Lower leg skin (tissue), 3 donors: ENCODE measurements around the gene CCDC197.

Source experiments
- CTCF ChIP-seq, 3 donors: fragments of 450-650 bp; IDR thresholded peaks; one replicate each; pipeline ENCODE4 v1.5.1; 2016; ENCODE audit warnings: antibody characterized with exemption in 3 of 3, mild to moderate bottlenecking in 3 of 3, moderate library complexity in 2 of 3
- POLR2A ChIP-seq, 2 donors: fragments of 450-650 bp; IDR thresholded peaks; one replicate each; pipeline ENCODE4 v1.6.1; 2016 to 2017; ENCODE audit warnings: antibody characterized with exemption in 2 of 2, mild to moderate bottlenecking in 1 of 2, moderate library complexity in 1 of 2

- TF ChIP-seq CTCF (IDR thresholded peaks at IDR 0.05), result no peak
- TF ChIP-seq POLR2A (IDR thresholded peaks at IDR 0.05), result no peak
Measured at GRCh38 chr14:94010625-94011024, 13.5 kb downstream of the CCDC197 start.
